ENCODE measurements around the gene MET. TPM values are rescaled to one million over a fixed set of nuclear protein-coding genes. Genes with fewer than 3 reads are reported as not detected.
A peak's percentile ranks its signal among the peaks of the same experiment; 100 is the strongest.

The MET gene
- polyA plus RNA-seq, 2 of the 4 experiments (the other 2 are of a cell fraction) = 72.3 to 165 TPM

- 24% methylated on average over 2 of the region's 2 CpGs for WGBS (ENCODE audit: missing lambda C conversion rate)
- TF ChIP-seq KDM1A (IDR thresholded peaks at IDR 0.05; ENCODE audit: low read depth) (peak; percentile 81; the same call in 1 of the 2 replicates), ZNF302 (CRISPR knock-in tag; IDR thresholded peaks at IDR 0.05) (no peak)
- ChIA-PET CTCF (interaction anchor here (0.7 to 3.1 kb wide), 7 partner anchors 16 to 371 kb away, joined by 3 to 18 read pairs (median 3); partner anchors contain the start of gene MET), POLR2A (interaction anchor here (1.3 to 4.6 kb wide), 4 partner anchors 23 to 174 kb away, joined by 3 to 24 read pairs (median 5); partner anchors contain the start of gene MET)
- peaks cover 55% of the 10 kb centered on the region for H3K4me1 ChIP-seq
- DNase-seq (ENCODE audit: low read depth in 1 of 2, low spot score in 1 of 2) (no peak), ATAC-seq (peak; percentile 3 to 16; a peak in 5 of 6 replicates), FAIRE-seq (peak; percentile 90)
- H3K27ac ChIP-seq = peak overlapping the region; percentile 85 to 90
- H3K4me3 ChIP-seq = no peak overlapping the region
- peak overlapping the region; percentile 72 for H3K4me2 ChIP-seq
- H3K9me3 ChIP-seq = no peaks in the 10 kb centered on the region
Observed at GRCh38 chr7:116630357-116630756, 41.6 kb upstream of the MET start.

GRCh38 chr7:116630932-116631671 is 40.9 kb upstream of the MET start:
- peaks cover 55% of the 10 kb centered on the region for H3K4me1 ChIP-seq
- no peak for TF ChIP-seq RARB (CRISPR knock-in tag; IDR thresholded peaks at IDR 0.05)
- peak; percentile 72; the same call in 1 of the 2 replicates for TF ChIP-seq MYC (IDR thresholded peaks at IDR 0.05; ENCODE audit: borderline replicate concordance, low read length)
- TF ChIP-seq, protein P1, sequence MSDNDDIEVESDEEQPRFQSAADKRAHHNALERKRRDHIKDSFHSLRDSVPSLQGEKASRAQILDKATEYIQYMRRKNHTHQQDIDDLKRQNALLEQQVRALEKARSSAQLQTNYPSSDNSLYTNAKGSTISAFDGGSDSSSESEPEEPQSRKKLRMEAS (IDR thresholded peaks at IDR 0.05) = peak; percentile 96
- no peak for TF ChIP-seq NPAS2 (CRISPR knock-in tag; IDR thresholded peaks at IDR 0.05; ENCODE audit: borderline replicate concordance)
- TF ChIP-seq ZC3H11A (IDR thresholded peaks at IDR 0.05) = no peak
- TF ChIP-seq MAZ (IDR thresholded peaks at IDR 0.05; ENCODE audit: borderline replicate concordance, low read depth, low read length) = no peak
- peak; percentile 89 for TF ChIP-seq USF2 (IDR thresholded peaks at IDR 0.05)
- no peak for TF ChIP-seq HDAC2 (IDR thresholded peaks at IDR 0.05)
- TF ChIP-seq RFX5 (IDR thresholded peaks at IDR 0.05) = 0 out of 2 replicates have a peak, but pooled peaks have one; percentile 57
- no peak for TF ChIP-seq HOXA7 (CRISPR knock-in tag; IDR thresholded peaks at IDR 0.05)
- peak; percentile 66; the same call in 1 of the 2 replicates for TF ChIP-seq GATA3 (IDR thresholded peaks at IDR 0.05; ENCODE audit: borderline replicate concordance)
- peak; percentile 46 to 57; a peak in 3 of 5 replicates for TF ChIP-seq JUN (IDR thresholded peaks at IDR 0.05)
- TF ChIP-seq HOXB5 (CRISPR knock-in tag; IDR thresholded peaks at IDR 0.05) = peak; percentile 47; the same call in 1 of the 2 replicates
- peak; percentile 44; the same call in 1 of the 2 replicates for TF ChIP-seq JUNB (IDR thresholded peaks at IDR 0.05)
- TF ChIP-seq FOXS1 (CRISPR knock-in tag; IDR thresholded peaks at IDR 0.05) = no peak
- peak; percentile 77; the same call in 1 of the 2 replicates for TF ChIP-seq ZSCAN20 (CRISPR knock-in tag; IDR thresholded peaks at IDR 0.05)
- TF ChIP-seq CEBPB (IDR thresholded peaks at IDR 0.05) = peak; percentile 36 to 81; a peak in 3 of 4 replicates
- TF ChIP-seq FOSL2 (IDR thresholded peaks at IDR 0.05) = 0 out of 2 replicates have a peak, but pooled peaks have one; percentile 27
- TF ChIP-seq FOSL2 (CRISPR knock-in tag; IDR thresholded peaks at IDR 0.05) = peak; percentile 90
- TF ChIP-seq SREBF2 (IDR thresholded peaks at IDR 0.05) = no peak
- peak; percentile 47; the same call in 1 of the 2 replicates for TF ChIP-seq E2F6 (IDR thresholded peaks at IDR 0.05; ENCODE audit: borderline replicate concordance, low read depth)
- TF ChIP-seq PBX3 (IDR thresholded peaks at IDR 0.05) = peak; percentile 75
- no peak for TF ChIP-seq KDM1A (IDR thresholded peaks at IDR 0.05; ENCODE audit: low read depth)
- TF ChIP-seq MAFK (IDR thresholded peaks at IDR 0.05; ENCODE audit: partially characterized antibody) = peak; percentile 71
- TF ChIP-seq BHLHE40 (IDR thresholded peaks at IDR 0.05; ENCODE audit: low read depth, low read length) = peak; percentile 80
- no peak for TF ChIP-seq HOXB13 (CRISPR knock-in tag; IDR thresholded peaks at IDR 0.05; ENCODE audit: low read depth)
- ChIA-PET CTCF (interaction anchor here (0.6 to 3.1 kb wide), 9 partner anchors 35 to 372 kb away, joined by 3 to 18 read pairs (median 3); partner anchors contain the start of gene MET), POLR2A (interaction anchor here (0.7 to 4.6 kb wide), 6 partner anchors 22 to 371 kb away, joined by 3 to 24 read pairs (median 4); partner anchors contain the start of gene MET)
- peak overlapping the region; percentile 85 to 90 for H3K27ac ChIP-seq
- no peaks in the 10 kb centered on the region for H3K9me3 ChIP-seq
- H3K4me3 ChIP-seq = no peak overlapping the region
- FAIRE-seq = peak; percentile 36
- peak; percentile 86 to 96 for DNase-seq (ENCODE audit: low read depth in 1 of 2, low spot score in 1 of 2)
- peak; percentile 94 to 97 for ATAC-seq
- WGBS (ENCODE audit: missing lambda C conversion rate) = 2% methylated on average over 10 of the region's 10 CpGs
- peak overlapping the region; percentile 72 for H3K4me2 ChIP-seq

Measured in A549 (cell line).